Liver (tissue), 9 donors: ENCODE results near the gene POLE3. TPM values are rescaled to one million over a fixed set of nuclear protein-coding genes. Genes with fewer than 3 reads are reported as not detected.

Experiments
- DNase-seq: peaks from one replicate; pipeline ENCODE4 v3.0.0-alpha.2; 2017; ENCODE audit warnings: low spot score
- H3K27ac ChIP-seq, 2 donors: one replicate each; pipeline ENCODE4 v1.7.0; 2013; ENCODE audit warnings: inconsistent platforms in 2 of 2, low read length in 2 of 2, control low read depth in 1 of 2, low read depth in 1 of 2, mild to moderate bottlenecking in 1 of 2
- H3K27me3 ChIP-seq, 4 donors: one replicate each; pipeline versions ENCODE4 v1.6.1 to v1.7.0; 2013; ENCODE audit warnings: low read length in 3 of 4, inconsistent platforms in 1 of 4, mild to moderate bottlenecking in 1 of 4, moderate library complexity in 1 of 4; ENCODE audit not compliant: control insufficient read depth in 4 of 4, insufficient read depth in 4 of 4
- H3K36me3 ChIP-seq, 4 donors: one replicate each; pipeline versions ENCODE4 v1.6.1 to v1.7.0; 2013; ENCODE audit warnings: low read length in 3 of 4, mild to moderate bottlenecking in 3 of 4, low read depth in 1 of 4, moderate library complexity in 1 of 4; ENCODE audit not compliant: control insufficient read depth in 4 of 4, insufficient read depth in 3 of 4
- H3K4me1 ChIP-seq, 4 donors: one replicate each; pipeline versions ENCODE4 v1.6.1 to v1.7.0; 2013; ENCODE audit warnings: low read length in 3 of 4, mild to moderate bottlenecking in 3 of 4, moderate library complexity in 1 of 4; ENCODE audit not compliant: control insufficient read depth in 4 of 4, insufficient read depth in 4 of 4
- H3K4me3 ChIP-seq, 3 donors: one replicate each; pipeline versions ENCODE4 v1.6.1 to v1.7.0; 2013; ENCODE audit warnings: low read length in 3 of 3, control low read depth in 1 of 3, low read depth in 1 of 3, mild to moderate bottlenecking in 1 of 3
- H3K9ac ChIP-seq, 2 donors: one replicate each; pipeline ENCODE4 v1.7.0; 2013; ENCODE audit warnings: low read length in 2 of 2, mild to moderate bottlenecking in 2 of 2, moderate library complexity in 2 of 2, control low read depth in 1 of 2, low read depth in 1 of 2
- H3K9me3 ChIP-seq, 4 donors: one replicate each; pipeline versions ENCODE4 v1.6.1 to v1.7.0; 2013; ENCODE audit warnings: low read length in 3 of 4; ENCODE audit not compliant: control insufficient read depth in 4 of 4
- CTCF ChIP-seq: fragments of 150-350 bp; IDR thresholded peaks from 2 replicates; pipeline ENCODE4 v1.5.1; 2017; ENCODE audit warnings: improper control_type of control experiment, low read depth, low read length; ENCODE audit not compliant: missing input control
- EGR1 ChIP-seq, 2 donors: IDR thresholded peaks; 2 replicates each; pipeline ENCODE4 v1.6.1; 2016 to 2018; ENCODE audit warnings: antibody characterized with exemption in 2 of 2, low read depth in 2 of 2
- FOXA2 ChIP-seq: IDR thresholded peaks from 2 replicates; pipeline ENCODE4 v1.6.1; 2016; ENCODE audit warnings: antibody characterized with exemption
- JUND ChIP-seq, 2 donors: IDR thresholded peaks; 2 replicates each; pipeline ENCODE4 v1.6.1; 2016; ENCODE audit warnings: antibody characterized with exemption in 2 of 2
- NR2F2 ChIP-seq: IDR thresholded peaks from 2 replicates; pipeline ENCODE4 v1.6.1; 2016; ENCODE audit warnings: antibody characterized with exemption
- RAD21 ChIP-seq, 2 donors: IDR thresholded peaks; 2 replicates each; pipeline ENCODE4 v1.6.1; 2016; ENCODE audit warnings: antibody characterized with exemption in 2 of 2, mild to moderate bottlenecking in 2 of 2
- REST ChIP-seq: IDR thresholded peaks from 2 replicates; pipeline ENCODE4 v1.6.1; 2016; ENCODE audit warnings: antibody characterized with exemption, mild to moderate bottlenecking
- SP1 ChIP-seq: IDR thresholded peaks from 2 replicates; pipeline ENCODE4 v1.6.1; 2018; ENCODE audit warnings: antibody characterized with exemption, mild to moderate bottlenecking
- TAF1 ChIP-seq: conservative IDR thresholded peaks from 2 replicates; pipeline ENCODE4 v1.6.1; 2016; ENCODE audit warnings: antibody characterized with exemption, mild to moderate bottlenecking
- YY1 ChIP-seq: IDR thresholded peaks from 2 replicates; pipeline ENCODE4 v1.6.1; 2016; ENCODE audit warnings: antibody characterized with exemption, mild to moderate bottlenecking
- WGBS: extraction: QIAGEN DNeasy Blood & Tissue Kit; methylation state at CpG from one replicate; pipeline ENCODE4 v1.1.7; 2013; 5-methylcytosine and 5-hydroxymethylcytosine counted together
- polyA plus RNA-seq, 2 donors: library from polyadenylated mRNA; stranded (reverse) in 1 of 2; unstranded in 1 of 2; fragments of 200-250 nt in 1 of 2; fragments of >200 nt in 1 of 2; fragmentation: Nextera tagmentation in 1 of 2; extraction: Ambion mirVana in 1 of 2; gene quantifications; one replicate each; pipeline versions ENCODE4 v1.2.1 to v1.2.3, GENCODE V29; 2013 to 2015
- total RNA-seq, 2 donors: library from RNA; depleted of rRNA; stranded (reverse); fragments of >200 nt; gene quantifications; one replicate each; pipeline ENCODE4 v1.2.3, GENCODE V29; 2014
- TF ChIP-seq, protein P1 (sequence below): IDR thresholded peaks from 2 replicates; pipeline ENCODE4 v1.6.1; 2016; ENCODE audit warnings: antibody characterized with exemption
- donor health status: healthy.
- donor health status: healthy.
- donor health status: healthy.
- donor health status: healthy.
- donor health status: healthy.

The POLE3 gene
- total and polyA plus RNA-seq, 4 donors: 15.7 to 27.5 (median 22.8) TPM

DNA sequence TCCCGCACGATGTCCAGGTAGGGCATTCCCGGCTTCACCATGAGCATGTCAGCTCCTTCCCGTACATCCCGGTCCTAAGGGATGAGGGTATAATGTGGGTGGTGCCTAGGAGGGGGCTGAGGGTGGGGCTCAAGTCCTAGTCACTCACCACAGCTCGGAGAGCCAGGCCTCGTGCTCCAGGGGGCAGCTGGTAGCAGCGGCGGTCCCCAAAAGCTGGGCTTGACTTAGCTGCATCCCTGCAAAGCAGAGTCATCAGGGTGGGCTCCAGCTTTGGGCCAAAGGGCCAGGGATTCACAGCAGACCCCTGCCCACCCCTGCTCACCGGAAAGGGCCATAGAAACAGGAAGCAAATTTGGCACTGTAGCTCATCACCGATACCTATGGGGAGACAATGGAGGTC lies 21.0 kb downstream of the POLE3 start:
- WGBS: 92% methylated on average over 11 of the region's 11 CpGs
- no peak for DNase-seq
- H3K36me3 ChIP-seq: peaks cover 8 to 34% (median 19%) of the 10 kb centered on the region in 4 donors

More for the DNA sequence above, 21.0 kb downstream of the POLE3 start:
- no peak overlapping the region for H3K4me3 ChIP-seq
- H3K27ac ChIP-seq: no peak overlapping the region
- H3K27me3 ChIP-seq: no peaks in the 10 kb centered on the region
- no peak overlapping the region for H3K9ac ChIP-seq
- H3K4me1 ChIP-seq: peaks cover 33 to 76% (median 60%) of the 10 kb centered on the region in 4 donors
- no peak for TF ChIP-seq RAD21 (IDR thresholded peaks at IDR 0.05)
- TF ChIP-seq CTCF: no peak
- TF ChIP-seq EGR1 (IDR thresholded peaks at IDR 0.05; ENCODE audit: low read depth in 2 of 2): no peak
- TF ChIP-seq, protein P1, sequence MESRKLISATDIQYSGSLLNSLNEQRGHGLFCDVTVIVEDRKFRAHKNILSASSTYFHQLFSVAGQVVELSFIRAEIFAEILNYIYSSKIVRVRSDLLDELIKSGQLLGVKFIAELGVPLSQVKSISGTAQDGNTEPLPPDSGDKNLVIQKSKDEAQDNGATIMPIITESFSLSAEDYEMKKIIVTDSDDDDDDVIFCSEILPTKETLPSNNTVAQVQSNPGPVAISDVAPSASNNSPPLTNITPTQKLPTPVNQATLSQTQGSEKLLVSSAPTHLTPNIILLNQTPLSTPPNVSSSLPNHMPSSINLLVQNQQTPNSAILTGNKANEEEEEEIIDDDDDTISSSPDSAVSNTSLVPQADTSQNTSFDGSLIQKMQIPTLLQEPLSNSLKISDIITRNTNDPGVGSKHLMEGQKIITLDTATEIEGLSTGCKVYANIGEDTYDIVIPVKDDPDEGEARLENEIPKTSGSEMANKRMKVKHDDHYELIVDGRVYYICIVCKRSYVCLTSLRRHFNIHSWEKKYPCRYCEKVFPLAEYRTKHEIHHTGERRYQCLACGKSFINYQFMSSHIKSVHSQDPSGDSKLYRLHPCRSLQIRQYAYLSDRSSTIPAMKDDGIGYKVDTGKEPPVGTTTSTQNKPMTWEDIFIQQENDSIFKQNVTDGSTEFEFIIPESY: no peak
- no peak for TF ChIP-seq YY1
- TF ChIP-seq TAF1: no peak
- no peak for TF ChIP-seq FOXA2
- TF ChIP-seq JUND (IDR thresholded peaks at IDR 0.05): no peak
- no peak for TF ChIP-seq SP1
- TF ChIP-seq NR2F2: no peak
- no peak for TF ChIP-seq REST
- H3K9me3 ChIP-seq: no peaks in the 10 kb centered on the region
